ENCODE data around the gene MAP3K13.

GRCh38 chr3:185526349-185526951, 163.5 kb downstream of the MAP3K13 start:
- TF ChIP-seq POLR2A (IDR thresholded peaks at IDR 0.05; ENCODE audit: low read depth, low read length) (no peak), POLR2AphosphoS5 (IDR thresholded peaks at IDR 0.05; ENCODE audit: low read depth, low read length) (no peak), TAF1 (IDR thresholded peaks at IDR 0.05; ENCODE audit: borderline replicate concordance, low read depth, low read length) (no peak)

Data from GM12892 (cell line).